Brain microvascular endothelial cell (primary cell): Measurements from ENCODE around the gene GOLGA3.
"Not testable (repeated sequence)": the region's sequence is repeated elsewhere in the genome, so short reads cannot be mapped to it uniquely, and the experiment has no call there.

Experiments
- DNase-seq: peaks from one replicate; pipeline ENCODE4 v3.0.0-alpha.2; 2020
- H3K27ac ChIP-seq: fragments of 250-450 bp; sonication (Bioruptor Pico); 2 replicates; pipeline ENCODE4 v1.5.1; 2020; ENCODE audit warnings: mild to moderate bottlenecking, moderate library complexity
- H3K27me3 ChIP-seq: fragments of 250-450 bp; sonication (Bioruptor Pico); replicated peaks from 2 replicates; pipeline ENCODE4 v1.5.1; 2020; ENCODE audit warnings: mild to moderate bottlenecking
- H3K36me3 ChIP-seq: fragments of 250-450 bp; sonication (Bioruptor Pico); replicated peaks from 2 replicates; pipeline ENCODE4 v1.5.1; 2020; ENCODE audit warnings: mild to moderate bottlenecking
- H3K4me3 ChIP-seq: 2 replicates; pipeline ENCODE4 v1.5.1; 2011; ENCODE audit warnings: low read depth, mild to moderate bottlenecking, control low read depth, low read length, moderate library complexity
- CTCF ChIP-seq: IDR thresholded peaks from 2 replicates; pipeline ENCODE4 v1.5.1; 2011; ENCODE audit warnings: low read depth, mild to moderate bottlenecking, moderate library complexity, low read length, control low read depth, inconsistent platforms; ENCODE audit errors: missing control alignments
- in situ Hi-C: cut with HindIII; loops from 2 replicates; pipeline ENCODE4 v1.10.0; 2017; ENCODE audit warnings: low sequenced_read_pairs, low pct_ligation_motif_present

Gene GOLGA3

GRCh38 chr12:132809391-132809790 lies 19.3 kb downstream of the GOLGA3 start:
- H3K27me3 ChIP-seq, H3K27ac ChIP-seq, H3K4me3 ChIP-seq, in situ Hi-C loops: not testable (repeated sequence)
- DNase-seq, result peak; percentile 51
- H3K36me3 ChIP-seq, result peaks cover 73% of the 10 kb centered on the region
- TF ChIP-seq CTCF, result peak; percentile 54

- no peak for DNase-seq
- Histone ChIP-seq H3K27ac (no peak overlapping the region), H3K4me3 (no peak overlapping the region), H3K36me3 (peaks cover 69% of the 10 kb centered on the region), H3K27me3 (no peaks in the 10 kb centered on the region)
- TF ChIP-seq CTCF, result no peak
- in situ Hi-C loops, result no loop called here
Observed at GRCh38 chr12:132807295-132808092, 21.2 kb downstream of the GOLGA3 start.

GRCh38 chr12:132806857-132807256 lies 21.8 kb downstream of the GOLGA3 start:
- in situ Hi-C loops, result no loop called here
- peaks cover 68% of the 10 kb centered on the region for H3K36me3 ChIP-seq
- DNase-seq, result no peak
- no peaks in the 10 kb centered on the region for H3K27me3 ChIP-seq
- no peak overlapping the region for H3K4me3 ChIP-seq
- TF ChIP-seq CTCF, result no peak
- H3K27ac ChIP-seq, result no peak overlapping the region

GRCh38 chr12:132804426-132804861 lies 24.2 kb downstream of the GOLGA3 start:
- peaks cover 75% of the 10 kb centered on the region for H3K36me3 ChIP-seq
- H3K4me3 ChIP-seq, result no peak overlapping the region
- no peak overlapping the region for H3K27ac ChIP-seq
- in situ Hi-C loops, result no loop called here
- DNase-seq, result no peak
- no peaks in the 10 kb centered on the region for H3K27me3 ChIP-seq
- no peak for TF ChIP-seq CTCF

- no peak for TF ChIP-seq CTCF
- DNase-seq, result no peak
Observed at GRCh38 chr12:132803888-132804287, 24.8 kb downstream of the GOLGA3 start.

GRCh38 chr12:132803125-132803524 lies 25.5 kb downstream of the GOLGA3 start:
- no peak overlapping the region for H3K4me3 ChIP-seq
- H3K36me3 ChIP-seq, result peaks cover 75% of the 10 kb centered on the region
- H3K27me3 ChIP-seq, result no peaks in the 10 kb centered on the region
- no peak overlapping the region for H3K27ac ChIP-seq
- in situ Hi-C loops, result no loop called here
- TF ChIP-seq CTCF, result no peak
- DNase-seq, result no peak

More at GRCh38 chr12:132803888-132804287, 24.8 kb downstream of the GOLGA3 start:
- in situ Hi-C loops, result no loop called here
- Histone ChIP-seq H3K4me3 (no peak overlapping the region), H3K27ac (no peak overlapping the region), H3K36me3 (peaks cover 78% of the 10 kb centered on the region), H3K27me3 (no peaks in the 10 kb centered on the region)
